Measurements from ENCODE around the gene TBC1D14. TPM values are rescaled to one million over a fixed set of nuclear protein-coding genes. Genes with fewer than 3 reads are reported as not detected.

The TBC1D14 gene
- total and polyA plus RNA-seq, 10 of the 15 experiments (the other 5 are each of a cell fraction or from before 2014, with no cell fraction given) = 0.87 to 39.3 (median 30.1) TPM

DNA sequence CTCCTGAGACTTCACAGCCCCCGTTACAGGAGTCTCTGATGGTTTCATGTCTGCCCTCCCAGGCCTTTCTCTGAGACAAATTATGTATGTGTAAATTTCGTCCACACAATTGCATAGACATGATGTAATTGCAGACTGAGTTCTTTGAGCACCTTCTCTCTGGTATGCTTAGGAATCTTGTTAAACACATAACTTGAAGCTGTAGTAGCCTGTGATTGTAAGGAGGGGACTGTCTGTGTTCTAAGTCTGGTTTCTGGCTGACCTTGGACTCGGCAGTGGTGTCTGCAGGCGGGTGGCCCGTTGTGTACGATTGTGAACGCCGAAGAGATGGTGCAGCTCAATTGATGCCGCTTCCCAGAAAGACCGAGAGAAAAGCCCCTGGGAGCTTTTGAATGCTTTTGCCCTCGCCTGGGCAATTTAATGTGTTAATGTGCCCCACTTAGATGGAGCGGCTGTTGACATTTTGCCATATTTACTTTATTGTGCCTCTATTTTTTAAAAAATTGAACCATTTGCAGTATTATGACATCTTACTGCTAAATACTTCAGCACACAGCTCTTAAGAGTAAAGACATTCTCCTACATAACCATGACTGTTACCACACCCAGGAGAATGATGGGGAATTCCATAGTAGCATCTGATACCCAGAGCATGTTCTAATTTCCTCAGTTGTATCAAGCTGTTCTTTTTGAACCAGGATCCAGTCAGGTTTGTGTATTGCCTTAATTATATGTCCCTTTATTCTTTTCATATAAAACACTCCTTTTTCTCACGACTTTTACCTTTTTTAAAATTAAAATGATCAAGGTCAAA, 75.2 kb downstream of the TBC1D14 start (continued):
- TF ChIP-seq, protein P1, sequence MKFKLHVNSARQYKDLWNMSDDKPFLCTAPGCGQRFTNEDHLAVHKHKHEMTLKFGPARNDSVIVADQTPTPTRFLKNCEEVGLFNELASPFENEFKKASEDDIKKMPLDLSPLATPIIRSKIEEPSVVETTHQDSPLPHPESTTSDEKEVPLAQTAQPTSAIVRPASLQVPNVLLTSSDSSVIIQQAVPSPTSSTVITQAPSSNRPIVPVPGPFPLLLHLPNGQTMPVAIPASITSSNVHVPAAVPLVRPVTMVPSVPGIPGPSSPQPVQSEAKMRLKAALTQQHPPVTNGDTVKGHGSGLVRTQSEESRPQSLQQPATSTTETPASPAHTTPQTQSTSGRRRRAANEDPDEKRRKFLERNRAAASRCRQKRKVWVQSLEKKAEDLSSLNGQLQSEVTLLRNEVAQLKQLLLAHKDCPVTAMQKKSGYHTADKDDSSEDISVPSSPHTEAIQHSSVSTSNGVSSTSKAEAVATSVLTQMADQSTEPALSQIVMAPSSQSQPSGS (IDR thresholded peaks at IDR 0.05; ENCODE audit: low read length) = no peak
- TF ChIP-seq RAD51 (IDR thresholded peaks at IDR 0.05) (no peak), EZH2 (IDR thresholded peaks at IDR 0.05; ENCODE audit: borderline replicate concordance, control insufficient read depth, low read depth, low read length) (no peak), MYB (IDR thresholded peaks at IDR 0.05; ENCODE audit: borderline replicate concordance, low read depth, low read length) (no peak), ZZZ3 (IDR thresholded peaks at IDR 0.05; ENCODE audit: control insufficient read depth, insufficient read length, low read depth) (no peak), ZNF384 (IDR thresholded peaks at IDR 0.05; ENCODE audit: borderline replicate concordance, low read depth, low read length) (no peak), POLR2AphosphoS5 (IDR thresholded peaks at IDR 0.05; ENCODE audit: low read length) (no peak), RBBP5 (conservative IDR thresholded peaks at IDR 0.05) (no peak), ZNF274 (IDR thresholded peaks at IDR 0.05; ENCODE audit: insufficient read depth, insufficient read length) (no peak), SRF (IDR thresholded peaks at IDR 0.05; ENCODE audit: low read depth in 2 of 2, low read length in 2 of 2) (no peak), DPF2 (IDR thresholded peaks at IDR 0.05) (no peak), ZBED1 (IDR thresholded peaks at IDR 0.05; ENCODE audit: borderline replicate concordance) (no peak)
- TF ChIP-seq, protein P2, sequence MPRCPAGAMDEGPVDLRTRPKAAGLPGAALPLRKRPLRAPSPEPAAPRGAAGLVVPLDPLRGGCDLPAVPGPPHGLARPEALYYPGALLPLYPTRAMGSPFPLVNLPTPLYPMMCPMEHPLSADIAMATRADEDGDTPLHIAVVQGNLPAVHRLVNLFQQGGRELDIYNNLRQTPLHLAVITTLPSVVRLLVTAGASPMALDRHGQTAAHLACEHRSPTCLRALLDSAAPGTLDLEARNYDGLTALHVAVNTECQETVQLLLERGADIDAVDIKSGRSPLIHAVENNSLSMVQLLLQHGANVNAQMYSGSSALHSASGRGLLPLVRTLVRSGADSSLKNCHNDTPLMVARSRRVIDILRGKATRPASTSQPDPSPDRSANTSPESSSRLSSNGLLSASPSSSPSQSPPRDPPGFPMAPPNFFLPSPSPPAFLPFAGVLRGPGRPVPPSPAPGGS (IDR thresholded peaks at IDR 0.05; ENCODE audit: borderline replicate concordance, insufficient read depth, low read depth, low read length, poor library complexity, severe bottlenecking) = no peak
